ENCODE results near the gene TM9SF1. TPM values are rescaled to one million over a fixed set of nuclear protein-coding genes. Genes with fewer than 3 reads are reported as not detected.

Gene TM9SF1
- total and polyA plus RNA-seq, 9 of the 15 experiments (the other 6 are each of a cell fraction or from before 2014, with no cell fraction given): 5.3 to 20.3 (median 11.8) TPM

DNA sequence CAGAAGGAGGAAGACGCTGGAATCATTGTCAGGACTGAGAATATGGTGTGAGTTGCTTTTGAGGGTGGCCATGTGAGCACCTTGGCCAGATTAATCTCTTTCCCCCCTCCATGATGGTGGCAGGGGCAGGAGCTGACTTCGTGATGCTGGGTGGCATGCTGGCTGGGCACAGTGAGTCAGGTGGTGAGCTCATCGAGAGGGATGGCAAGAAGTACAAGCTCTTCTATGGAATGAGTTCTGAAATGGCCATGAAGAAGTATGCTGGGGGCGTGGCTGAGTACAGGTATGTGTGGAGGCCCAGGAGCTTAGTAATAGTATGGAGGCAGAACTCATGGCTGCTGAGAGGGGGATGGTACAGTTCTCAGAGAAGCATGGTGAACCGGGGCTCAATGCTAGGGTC, 42.9 kb upstream of the TM9SF1 start:
- no peak overlapping the region for H2AFZ ChIP-seq (ENCODE audit: low read depth, low read length)
- H3K4me2 ChIP-seq (ENCODE audit: insufficient read depth, low read length): no peak overlapping the region
- H3K36me3 ChIP-seq (ENCODE audit: control insufficient read depth, insufficient read depth, low read length): peaks cover 66% of the 10 kb centered on the region
- no peak overlapping the region for H3K27ac ChIP-seq (ENCODE audit: extremely low read depth, low read depth, low read length)
- no peak overlapping the region for H3K9ac ChIP-seq (ENCODE audit: insufficient read depth in 1 of 2, low read depth in 2 of 2, low read length in 2 of 2)
- peaks cover 15 to 20% of the 10 kb centered on the region in 2 experiments for H3K4me1 ChIP-seq (replicated peaks in 1 of 2; ENCODE audit: control insufficient read depth in 2 of 2, insufficient read depth in 2 of 2, low read length in 2 of 2)
- WGBS (ENCODE audit: insufficient coverage, low coverage, missing lambda C conversion rate): 90% methylated on average over 4 of the region's 5 CpGs
- H3K4me3 ChIP-seq: no peak overlapping the region
- intact Hi-C loops (cut with micrococcal nuclease): no loop called here
- BruUV-seq (replicated peaks): no TSS peak
- in situ Hi-C loops (cut with MboI): no loop called here
- CTCF ChIA-PET (ENCODE audit: low intra/inter-chr PET ratio): no interaction called here
- H3K9me1 ChIP-seq (ENCODE audit: control insufficient read depth, insufficient read depth, low read length): no peaks in the 10 kb centered on the region
- DNase-seq (ENCODE audit: extremely low read depth in 1 of 4, low spot score in 3 of 4) (no peak), FAIRE-seq (no peak), ATAC-seq (no peak)
- H3K27me3 ChIP-seq (ENCODE audit: control insufficient read depth in 2 of 2, insufficient read depth in 2 of 2, low read length in 2 of 2): no peaks in the 10 kb centered on the region
- H3K9me3 ChIP-seq (replicated peaks; ENCODE audit: control insufficient read depth, insufficient read depth, low read depth, low read length): no peaks in the 10 kb centered on the region
- POLR2A ChIA-PET: interaction anchor here (0.6 to 1.3 kb wide), 2 partner anchors 24 to 49 kb away, joined by 3 read pairs; no protein-coding TSS in a partner anchor
- H3K79me2 ChIP-seq (ENCODE audit: control insufficient read depth, insufficient read depth, low read length): peaks cover 20% of the 10 kb centered on the region
- H4K20me1 ChIP-seq (replicated peaks; ENCODE audit: control insufficient read depth, insufficient read depth, low read length): no peaks in the 10 kb centered on the region; the same call in 1 of the 2 replicates
- TF ChIP-seq, protein P1, sequence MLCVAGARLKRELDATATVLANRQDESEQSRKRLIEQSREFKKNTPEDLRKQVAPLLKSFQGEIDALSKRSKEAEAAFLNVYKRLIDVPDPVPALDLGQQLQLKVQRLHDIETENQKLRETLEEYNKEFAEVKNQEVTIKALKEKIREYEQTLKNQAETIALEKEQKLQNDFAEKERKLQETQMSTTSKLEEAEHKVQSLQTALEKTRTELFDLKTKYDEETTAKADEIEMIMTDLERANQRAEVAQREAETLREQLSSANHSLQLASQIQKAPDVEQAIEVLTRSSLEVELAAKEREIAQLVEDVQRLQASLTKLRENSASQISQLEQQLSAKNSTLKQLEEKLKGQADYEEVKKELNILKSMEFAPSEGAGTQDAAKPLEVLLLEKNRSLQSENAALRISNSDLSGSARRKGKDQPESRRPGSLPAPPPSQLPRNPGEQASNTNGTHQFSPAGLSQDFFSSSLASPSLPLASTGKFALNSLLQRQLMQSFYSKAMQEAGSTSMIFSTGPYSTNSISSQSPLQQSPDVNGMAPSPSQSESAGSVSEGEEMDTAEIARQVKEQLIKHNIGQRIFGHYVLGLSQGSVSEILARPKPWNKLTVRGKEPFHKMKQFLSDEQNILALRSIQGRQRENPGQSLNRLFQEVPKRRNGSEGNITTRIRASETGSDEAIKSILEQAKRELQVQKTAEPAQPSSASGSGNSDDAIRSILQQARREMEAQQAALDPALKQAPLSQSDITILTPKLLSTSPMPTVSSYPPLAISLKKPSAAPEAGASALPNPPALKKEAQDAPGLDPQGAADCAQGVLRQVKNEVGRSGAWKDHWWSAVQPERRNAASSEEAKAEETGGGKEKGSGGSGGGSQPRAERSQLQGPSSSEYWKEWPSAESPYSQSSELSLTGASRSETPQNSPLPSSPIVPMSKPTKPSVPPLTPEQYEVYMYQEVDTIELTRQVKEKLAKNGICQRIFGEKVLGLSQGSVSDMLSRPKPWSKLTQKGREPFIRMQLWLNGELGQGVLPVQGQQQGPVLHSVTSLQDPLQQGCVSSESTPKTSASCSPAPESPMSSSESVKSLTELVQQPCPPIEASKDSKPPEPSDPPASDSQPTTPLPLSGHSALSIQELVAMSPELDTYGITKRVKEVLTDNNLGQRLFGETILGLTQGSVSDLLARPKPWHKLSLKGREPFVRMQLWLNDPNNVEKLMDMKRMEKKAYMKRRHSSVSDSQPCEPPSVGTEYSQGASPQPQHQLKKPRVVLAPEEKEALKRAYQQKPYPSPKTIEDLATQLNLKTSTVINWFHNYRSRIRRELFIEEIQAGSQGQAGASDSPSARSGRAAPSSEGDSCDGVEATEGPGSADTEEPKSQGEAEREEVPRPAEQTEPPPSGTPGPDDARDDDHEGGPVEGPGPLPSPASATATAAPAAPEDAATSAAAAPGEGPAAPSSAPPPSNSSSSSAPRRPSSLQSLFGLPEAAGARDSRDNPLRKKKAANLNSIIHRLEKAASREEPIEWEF (CRISPR knock-in tag; IDR thresholded peaks at IDR 0.05): no peak
- no peak for TF ChIP-seq MBD2 (IDR thresholded peaks at IDR 0.05; ENCODE audit: borderline replicate concordance, low read depth)
- TF ChIP-seq, protein P2, sequence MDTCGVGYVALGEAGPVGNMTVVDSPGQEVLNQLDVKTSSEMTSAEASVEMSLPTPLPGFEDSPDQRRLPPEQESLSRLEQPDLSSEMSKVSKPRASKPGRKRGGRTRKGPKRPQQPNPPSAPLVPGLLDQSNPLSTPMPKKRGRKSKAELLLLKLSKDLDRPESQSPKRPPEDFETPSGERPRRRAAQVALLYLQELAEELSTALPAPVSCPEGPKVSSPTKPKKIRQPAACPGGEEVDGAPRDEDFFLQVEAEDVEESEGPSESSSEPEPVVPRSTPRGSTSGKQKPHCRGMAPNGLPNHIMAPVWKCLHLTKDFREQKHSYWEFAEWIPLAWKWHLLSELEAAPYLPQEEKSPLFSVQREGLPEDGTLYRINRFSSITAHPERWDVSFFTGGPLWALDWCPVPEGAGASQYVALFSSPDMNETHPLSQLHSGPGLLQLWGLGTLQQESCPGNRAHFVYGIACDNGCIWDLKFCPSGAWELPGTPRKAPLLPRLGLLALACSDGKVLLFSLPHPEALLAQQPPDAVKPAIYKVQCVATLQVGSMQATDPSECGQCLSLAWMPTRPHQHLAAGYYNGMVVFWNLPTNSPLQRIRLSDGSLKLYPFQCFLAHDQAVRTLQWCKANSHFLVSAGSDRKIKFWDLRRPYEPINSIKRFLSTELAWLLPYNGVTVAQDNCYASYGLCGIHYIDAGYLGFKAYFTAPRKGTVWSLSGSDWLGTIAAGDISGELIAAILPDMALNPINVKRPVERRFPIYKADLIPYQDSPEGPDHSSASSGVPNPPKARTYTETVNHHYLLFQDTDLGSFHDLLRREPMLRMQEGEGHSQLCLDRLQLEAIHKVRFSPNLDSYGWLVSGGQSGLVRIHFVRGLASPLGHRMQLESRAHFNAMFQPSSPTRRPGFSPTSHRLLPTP (IDR thresholded peaks at IDR 0.05; ENCODE audit: borderline replicate concordance, extremely low read depth, insufficient read length): no peak
- no peak for TF ChIP-seq ZNF217 (CRISPR knock-in tag; IDR thresholded peaks at IDR 0.05)
- TF ChIP-seq, protein P3, sequence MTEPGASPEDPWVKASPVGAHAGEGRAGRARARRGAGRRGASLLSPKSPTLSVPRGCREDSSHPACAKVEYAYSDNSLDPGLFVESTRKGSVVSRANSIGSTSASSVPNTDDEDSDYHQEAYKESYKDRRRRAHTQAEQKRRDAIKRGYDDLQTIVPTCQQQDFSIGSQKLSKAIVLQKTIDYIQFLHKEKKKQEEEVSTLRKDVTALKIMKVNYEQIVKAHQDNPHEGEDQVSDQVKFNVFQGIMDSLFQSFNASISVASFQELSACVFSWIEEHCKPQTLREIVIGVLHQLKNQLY (CRISPR knock-in tag; conservative IDR thresholded peaks at IDR 0.05): no peak
- no peak for TF ChIP-seq ZBTB17 (CRISPR knock-in tag; IDR thresholded peaks at IDR 0.05)
- TF ChIP-seq, protein P4, sequence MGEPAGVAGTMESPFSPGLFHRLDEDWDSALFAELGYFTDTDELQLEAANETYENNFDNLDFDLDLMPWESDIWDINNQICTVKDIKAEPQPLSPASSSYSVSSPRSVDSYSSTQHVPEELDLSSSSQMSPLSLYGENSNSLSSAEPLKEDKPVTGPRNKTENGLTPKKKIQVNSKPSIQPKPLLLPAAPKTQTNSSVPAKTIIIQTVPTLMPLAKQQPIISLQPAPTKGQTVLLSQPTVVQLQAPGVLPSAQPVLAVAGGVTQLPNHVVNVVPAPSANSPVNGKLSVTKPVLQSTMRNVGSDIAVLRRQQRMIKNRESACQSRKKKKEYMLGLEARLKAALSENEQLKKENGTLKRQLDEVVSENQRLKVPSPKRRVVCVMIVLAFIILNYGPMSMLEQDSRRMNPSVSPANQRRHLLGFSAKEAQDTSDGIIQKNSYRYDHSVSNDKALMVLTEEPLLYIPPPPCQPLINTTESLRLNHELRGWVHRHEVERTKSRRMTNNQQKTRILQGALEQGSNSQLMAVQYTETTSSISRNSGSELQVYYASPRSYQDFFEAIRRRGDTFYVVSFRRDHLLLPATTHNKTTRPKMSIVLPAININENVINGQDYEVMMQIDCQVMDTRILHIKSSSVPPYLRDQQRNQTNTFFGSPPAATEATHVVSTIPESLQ (CRISPR knock-in tag; IDR thresholded peaks at IDR 0.05): no peak
- no peak for TF ChIP-seq ATF7 (IDR thresholded peaks at IDR 0.05)
- TF ChIP-seq ZNF134 (CRISPR knock-in tag; conservative IDR thresholded peaks at IDR 0.05): no peak
- no peak for TF ChIP-seq JUN (IDR thresholded peaks at IDR 0.05; ENCODE audit: borderline replicate concordance, low read depth, low read length)
- no peak for TF ChIP-seq JUN (CRISPR knock-in tag; IDR thresholded peaks at IDR 0.05; ENCODE audit: borderline replicate concordance)
